Activated CD8-positive, alpha-beta memory T cell treated with anti-CD3 and anti-CD28 coated beads for 1 hour (primary cell): Measurements from ENCODE around the gene NUP214.
A peak's percentile ranks its signal among the peaks of the same experiment; 100 is the strongest.
"Not testable (repeated sequence)": the region's sequence is repeated elsewhere in the genome, so short reads cannot be mapped to it uniquely, and the experiment has no call there.

ENCODE experiments used
- DNase-seq, 2 donors: peaks; one replicate each; pipeline ENCODE4 v3.0.0-alpha.2; 2020; ENCODE audit warnings: low read depth in 1 of 2; ENCODE audit errors: extremely low read depth in 1 of 2

Gene NUP214

DNA sequence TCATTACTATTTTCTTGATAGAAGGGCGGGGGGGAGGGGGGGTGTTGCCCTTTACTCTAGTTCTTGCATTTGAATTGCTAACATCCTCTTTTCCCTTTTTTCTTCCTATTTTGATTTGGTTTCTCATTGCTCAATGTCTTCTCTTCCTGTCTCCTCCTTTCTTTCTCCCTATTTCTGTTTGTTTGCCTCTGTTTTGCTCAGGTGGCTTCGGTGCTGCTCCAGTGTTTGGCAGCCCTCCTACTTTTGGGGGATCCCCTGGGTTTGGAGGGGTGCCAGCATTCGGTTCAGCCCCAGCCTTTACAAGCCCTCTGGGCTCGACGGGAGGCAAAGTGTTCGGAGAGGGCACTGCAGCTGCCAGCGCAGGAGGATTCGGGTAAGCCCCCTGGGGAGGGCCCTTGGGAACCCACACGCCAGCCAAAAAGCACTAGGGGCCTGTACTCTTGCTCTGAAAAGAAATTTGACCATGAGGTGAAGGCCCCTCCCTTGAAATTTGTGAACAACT lies 102.6 kb downstream of the NUP214 start:
- no peak for DNase-seq

- DNase-seq = no peak
These were observed 103.6 kb downstream of the NUP214 start for GRCh38 chr9:131228988-131229387.

GRCh38 chr9:131233556-131233955 lies 108.2 kb downstream of the NUP214 start:
- no peak for DNase-seq

- no peak for DNase-seq
These were observed 108.6 kb downstream of the NUP214 start for GRCh38 chr9:131233995-131234394.

DNA sequence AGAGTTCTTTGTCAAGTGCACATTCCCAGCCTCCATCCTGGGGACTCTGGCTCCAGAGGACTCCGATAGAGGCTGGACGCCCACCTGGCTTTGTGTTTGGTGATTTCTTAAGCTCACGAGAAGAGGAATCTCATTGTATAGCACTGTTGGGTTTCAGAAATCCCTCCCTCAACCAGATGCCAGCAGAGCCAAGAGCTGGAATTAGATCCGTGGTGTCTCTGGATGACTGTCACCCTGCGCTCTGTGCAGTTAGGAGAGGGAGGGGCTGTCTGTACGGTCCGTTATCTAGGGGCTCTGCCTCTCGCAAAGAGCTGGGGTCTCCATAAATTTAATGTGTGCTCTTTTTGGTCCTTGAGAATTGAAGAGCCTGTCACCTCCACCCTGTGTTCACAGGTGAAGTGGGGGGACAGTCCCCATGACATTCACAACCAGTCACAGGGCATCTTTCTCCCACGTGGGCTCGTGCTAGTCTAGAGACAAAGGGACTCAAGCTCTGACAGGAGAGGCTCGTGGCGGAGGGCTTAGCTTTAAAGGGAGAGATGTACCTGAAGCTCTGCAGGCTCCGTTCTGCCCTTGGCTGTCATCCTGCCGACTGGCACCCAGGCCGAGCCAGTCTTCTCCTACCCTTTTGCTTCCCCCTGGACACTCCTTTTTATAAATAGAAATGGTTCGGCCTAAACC lies 109.6 kb downstream of the NUP214 start:
- DNase-seq = no peak

GRCh38 chr9:131235480-131235851 lies 110.1 kb downstream of the NUP214 start:
- no peak for DNase-seq

DNA sequence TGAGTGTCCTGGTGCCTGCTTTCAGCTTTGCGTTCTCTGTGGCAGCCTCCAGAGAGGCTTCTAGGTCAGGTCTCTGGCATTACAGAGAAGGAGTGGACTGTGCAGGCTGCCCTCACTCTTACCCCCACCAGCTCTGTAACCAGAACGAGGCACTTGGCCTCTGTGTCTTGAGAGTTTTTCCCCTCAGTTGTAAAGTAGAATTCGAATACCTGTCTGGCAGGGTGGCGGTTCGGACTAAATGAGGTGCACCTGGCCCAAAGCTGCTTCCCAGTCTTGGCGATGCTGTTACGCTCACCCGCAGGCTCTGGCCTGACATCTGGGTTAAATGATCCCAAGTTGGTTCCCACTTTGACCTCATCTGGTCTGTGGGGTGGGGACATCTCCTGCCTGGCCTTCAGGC lies 110.8 kb downstream of the NUP214 start:
- no peak for DNase-seq

GRCh38 chr9:131236761-131237160 lies 111.4 kb downstream of the NUP214 start:
- no peak for DNase-seq

- no peak for DNase-seq
These were observed 111.9 kb downstream of the NUP214 start for GRCh38 chr9:131237291-131237690.

- peak; percentile 61 to 66 for DNase-seq
These were observed 112.6 kb downstream of the NUP214 start for GRCh38 chr9:131237931-131238401.

GRCh38 chr9:131238402-131239021 lies 113.1 kb downstream of the NUP214 start:
- no peak for DNase-seq

GRCh38 chr9:131239161-131239975 lies 114.0 kb downstream of the NUP214 start:
- DNase-seq = no peak

DNA sequence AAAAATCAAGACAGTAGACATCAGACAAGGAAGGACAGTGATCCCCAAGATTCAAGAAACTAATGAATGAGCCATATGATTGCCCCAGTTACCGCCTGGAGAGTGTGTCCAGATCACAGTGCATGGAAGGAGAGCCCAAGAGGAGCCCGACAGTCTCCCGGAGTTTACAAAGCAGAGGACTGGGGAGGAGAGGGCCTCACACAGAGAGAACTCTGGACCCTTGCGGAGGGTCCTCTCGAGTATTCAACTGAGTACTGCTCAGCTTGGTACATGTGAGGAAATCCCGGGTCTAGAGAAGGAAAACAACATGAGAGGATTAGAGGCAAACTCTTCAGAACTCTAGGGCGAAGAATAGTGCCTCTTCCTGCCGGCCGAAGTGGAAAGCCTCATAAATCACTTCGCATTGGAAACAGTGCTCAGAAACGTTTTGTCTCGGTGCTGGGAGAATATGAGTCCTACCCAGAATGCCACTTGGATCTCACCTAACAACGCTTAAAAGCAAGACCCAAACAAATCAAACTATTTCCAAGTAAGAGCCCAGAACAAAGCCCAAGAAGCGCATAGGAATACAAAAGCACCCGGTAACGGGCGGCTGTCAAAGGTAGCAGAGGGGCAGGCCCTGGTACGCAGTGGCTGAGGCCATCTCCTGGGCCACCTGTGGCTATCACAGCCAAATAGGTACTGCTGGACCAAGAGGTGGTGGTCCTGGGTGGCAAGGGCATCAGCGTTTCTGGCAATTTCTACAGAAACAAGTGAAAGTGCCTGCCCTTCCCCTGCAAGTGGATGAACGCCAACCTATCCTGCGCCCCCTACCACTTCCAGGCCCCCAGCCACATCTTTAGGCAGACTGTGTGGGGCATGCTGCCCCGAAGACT lies 114.9 kb downstream of the NUP214 start:
- DNase-seq = no peak

GRCh38 chr9:131244331-131244730 lies 118.9 kb downstream of the NUP214 start:
- DNase-seq = not testable (repeated sequence)

GRCh38 chr9:131246618-131247017 lies 121.2 kb downstream of the NUP214 start:
- no peak for DNase-seq

GRCh38 chr9:131252120-131252519 lies 126.7 kb downstream of the NUP214 start:
- no peak for DNase-seq

DNA sequence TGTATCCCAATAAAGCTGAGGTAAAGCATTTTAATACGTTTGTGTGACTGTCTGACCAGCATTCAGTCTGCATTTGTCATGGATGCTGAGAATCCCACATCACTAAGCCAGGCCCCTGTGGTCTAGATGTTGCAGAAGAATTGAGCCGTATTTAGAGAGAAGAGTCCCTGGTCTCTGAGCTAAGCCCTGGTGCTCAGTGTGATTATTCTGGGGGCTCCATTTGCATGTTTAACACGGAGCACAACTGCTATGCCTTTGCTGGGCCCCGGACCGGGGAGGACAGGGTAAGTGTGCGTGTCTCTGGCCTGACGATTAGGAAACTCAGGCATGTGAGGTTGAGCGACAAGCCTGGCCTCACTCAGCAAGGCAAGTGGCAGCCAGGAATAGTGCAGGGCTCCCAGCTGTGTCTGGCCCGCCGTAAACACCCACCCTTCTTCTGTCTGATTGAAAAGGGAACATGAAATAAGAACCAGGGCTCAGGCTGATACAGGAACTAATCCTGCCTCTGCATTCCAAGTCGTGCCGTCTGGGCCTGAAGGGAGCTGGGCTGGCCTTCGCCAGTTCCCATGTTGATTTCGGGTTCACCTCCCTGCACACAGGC lies 128.6 kb downstream of the NUP214 start:
- no peak for DNase-seq

DNA sequence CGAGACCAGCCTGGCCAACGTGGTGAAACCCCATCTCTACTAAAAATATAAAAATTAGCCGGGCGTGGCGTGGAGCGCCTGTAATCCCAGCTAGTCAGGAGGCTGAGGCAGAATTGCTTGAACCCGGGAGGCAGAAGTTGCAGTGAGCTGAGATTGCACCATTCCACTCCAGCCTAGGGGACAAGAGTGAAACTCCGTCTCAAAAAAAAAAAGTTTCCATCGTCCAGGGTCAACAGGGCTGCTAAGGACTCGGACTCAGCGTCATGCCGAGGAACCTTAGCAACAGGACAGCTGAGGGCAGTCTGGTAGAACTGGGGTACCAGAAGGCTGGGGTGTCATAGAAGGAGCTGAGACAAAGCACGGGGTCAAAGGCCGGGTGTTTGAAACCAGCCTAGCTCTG lies 129.2 kb downstream of the NUP214 start:
- DNase-seq = no peak

DNA sequence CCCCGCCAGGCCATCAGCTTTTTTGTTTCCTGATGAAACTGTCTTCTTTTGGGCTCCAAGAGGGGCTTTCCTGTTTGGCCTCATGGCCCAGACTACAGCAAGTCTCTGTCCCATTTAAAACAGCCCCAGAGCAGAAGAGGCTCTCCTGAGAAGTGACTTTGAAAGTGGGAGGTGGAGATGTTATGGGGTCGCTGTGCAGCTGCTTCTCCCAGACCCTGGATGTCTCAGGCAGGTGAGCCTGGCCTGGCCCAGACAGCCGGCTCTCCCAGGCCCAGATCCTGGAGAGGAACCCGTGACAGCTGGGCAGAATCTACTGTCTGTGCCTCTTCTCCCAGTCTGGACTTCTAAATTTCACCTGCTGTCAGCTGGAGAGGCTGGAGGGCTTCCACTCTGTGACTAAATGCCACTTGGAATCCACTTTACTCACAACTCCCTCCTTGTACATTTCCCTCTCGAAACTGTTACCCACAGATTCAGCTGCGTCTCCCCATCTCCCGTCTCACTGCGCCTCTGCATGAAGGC lies 130.4 kb downstream of the NUP214 start:
- DNase-seq = no peak
